Measurements from ENCODE around the gene RPL21. TPM values are rescaled to one million over a fixed set of nuclear protein-coding genes. Genes with fewer than 3 reads are reported as not detected.
"Not testable (repeated sequence)": the region's sequence is repeated elsewhere in the genome, so short reads cannot be mapped to it uniquely, and the experiment has no call there.

The RPL21 gene
- total RNA-seq, 2 experiments from 2014 or later = 742 to 774 TPM

- Mint-ChIP-seq H3K4me3 (no peak overlapping the region), H3K9me3 (no peaks in the 10 kb centered on the region), H3K4me1 (peaks cover 23% of the 10 kb centered on the region), H3K27ac (no peak overlapping the region), H3K27me3 (peaks cover 8% of the 10 kb centered on the region), H3K36me3 (ENCODE audit: low read depth) (no peaks in the 10 kb centered on the region)
- no peak for DNase-seq
- POLR2A ChIA-PET = interaction anchor here (1.4 kb wide), 1 partner anchor 57 kb away, joined by 3 read pairs; no protein-coding TSS in a partner anchor
- CTCF ChIA-PET = interaction anchor here (0.6 kb wide), 1 partner anchor 53 kb away, joined by 4 read pairs; no protein-coding TSS in a partner anchor
These were observed 45.1 kb downstream of the RPL21 start for GRCh38 chr13:27296496-27296895.

- no peak for DNase-seq
- H3K9me3 Mint-ChIP-seq = no peaks in the 10 kb centered on the region
- ChIA-PET CTCF (interaction anchor here (0.9 kb wide), 1 partner anchor 17 kb away, joined by 3 read pairs; no protein-coding TSS in a partner anchor), POLR2A (no interaction called here)
- H3K36me3 Mint-ChIP-seq (ENCODE audit: low read depth) = no peaks in the 10 kb centered on the region
- no peak overlapping the region for H3K4me3 Mint-ChIP-seq
- peaks cover 16% of the 10 kb centered on the region for H3K27me3 Mint-ChIP-seq
- peaks cover 13% of the 10 kb centered on the region for H3K4me1 Mint-ChIP-seq
- no peak overlapping the region for H3K27ac Mint-ChIP-seq
These were observed 47.5 kb downstream of the RPL21 start for GRCh38 chr13:27298849-27299248.

- peaks cover 14% of the 10 kb centered on the region for H3K27me3 Mint-ChIP-seq
- H3K4me3 Mint-ChIP-seq; H3K27ac Mint-ChIP-seq; DNase-seq; H3K4me1 Mint-ChIP-seq; H3K36me3 Mint-ChIP-seq (ENCODE audit: low read depth); POLR2A ChIA-PET; H3K9me3 Mint-ChIP-seq: not testable (repeated sequence)
- CTCF ChIA-PET = interaction anchor here (0.6 to 1.5 kb wide), 3 partner anchors 30 to 315 kb away, joined by 3 to 4 read pairs (median 4); no protein-coding TSS in a partner anchor
These were observed 49.0 kb downstream of the RPL21 start for GRCh38 chr13:27300406-27300805.

- H3K9me3 Mint-ChIP-seq = no peaks in the 10 kb centered on the region
- DNase-seq = no peak
- no peaks in the 10 kb centered on the region for H3K36me3 Mint-ChIP-seq (ENCODE audit: low read depth)
- peaks cover 3% of the 10 kb centered on the region for H3K4me1 Mint-ChIP-seq
- no peak overlapping the region for H3K4me3 Mint-ChIP-seq
- ChIA-PET CTCF (interaction anchor here (1.4 to 1.5 kb wide), 2 partner anchors 30 to 315 kb away, joined by 3 to 4 read pairs; no protein-coding TSS in a partner anchor), POLR2A (no interaction called here)
- H3K27ac Mint-ChIP-seq = no peak overlapping the region
- peaks cover 14% of the 10 kb centered on the region for H3K27me3 Mint-ChIP-seq
These were observed 49.7 kb downstream of the RPL21 start for GRCh38 chr13:27300941-27301586.

GRCh38 chr13:27302643-27303262 lies 51.4 kb downstream of the RPL21 start:
- no peak for DNase-seq
- no peak overlapping the region for H3K4me3 Mint-ChIP-seq
- peaks cover 19% of the 10 kb centered on the region for H3K27me3 Mint-ChIP-seq
- no peak overlapping the region for H3K27ac Mint-ChIP-seq
- ChIA-PET CTCF (interaction anchor here (1.1 kb wide), 1 partner anchor 38 kb away, joined by 3 read pairs; no protein-coding TSS in a partner anchor), POLR2A (no interaction called here)
- H3K36me3 Mint-ChIP-seq (ENCODE audit: low read depth) = no peaks in the 10 kb centered on the region
- no peaks in the 10 kb centered on the region for H3K9me3 Mint-ChIP-seq
- H3K4me1 Mint-ChIP-seq = peaks cover 7% of the 10 kb centered on the region

GRCh38 chr13:27304099-27304498 lies 52.7 kb downstream of the RPL21 start:
- CTCF ChIA-PET = no interaction called here
- H3K4me1 Mint-ChIP-seq = peaks cover 13% of the 10 kb centered on the region
- POLR2A ChIA-PET = no interaction called here
- no peak for DNase-seq
- H3K4me3 Mint-ChIP-seq = no peak overlapping the region
- H3K9me3 Mint-ChIP-seq = no peaks in the 10 kb centered on the region
- H3K36me3 Mint-ChIP-seq (ENCODE audit: low read depth) = no peaks in the 10 kb centered on the region
- H3K27me3 Mint-ChIP-seq = peaks cover 16% of the 10 kb centered on the region
- H3K27ac Mint-ChIP-seq = no peak overlapping the region

GRCh38 chr13:27304611-27305010 lies 53.3 kb downstream of the RPL21 start:
- CTCF ChIA-PET = no interaction called here
- Mint-ChIP-seq H3K36me3 (ENCODE audit: low read depth) (no peaks in the 10 kb centered on the region), H3K4me1 (peaks cover 16% of the 10 kb centered on the region), H3K4me3 (no peak overlapping the region), H3K27me3 (peaks cover 13% of the 10 kb centered on the region), H3K9me3 (no peaks in the 10 kb centered on the region), H3K27ac (no peak overlapping the region)
- DNase-seq = no peak
- POLR2A ChIA-PET = no interaction called here

Other genes with a start within 250 kb of the RPL21 start
- gene USP12, start 79.7 kb upstream of the RPL21 start, total RNA-seq = 10 to 100 TPM; 22.5 to 23.5 TPM
- 1 to 10 TPM; 1.9 to 2.5 TPM for gene RASL11A, start 19.3 kb downstream of the RPL21 start, total RNA-seq
- 100 to 1,000 TPM; 187 to 189 TPM for gene GTF3A, start 173.1 kb downstream of the RPL21 start, total RNA-seq
- 10 to 100 TPM; 61.6 to 61.8 TPM for gene MTIF3, start 199.0 kb downstream of the RPL21 start, total RNA-seq